ENCODE data around the gene NTN1.

Gene NTN1

GRCh38 chr17:9235346-9235745 is 214.0 kb downstream of the NTN1 start:
- TF ChIP-seq GATA2 (IDR thresholded peaks at IDR 0.05; ENCODE audit: low read depth, low read length): no peak

GRCh38 chr17:9236286-9237052 is 215.2 kb downstream of the NTN1 start:
- TF ChIP-seq GATA3 (IDR thresholded peaks at IDR 0.05; ENCODE audit: low read depth, low read length) (no peak), GATA2 (IDR thresholded peaks at IDR 0.05; ENCODE audit: low read depth, low read length) (no peak)

- TF ChIP-seq GATA2 (IDR thresholded peaks at IDR 0.05; ENCODE audit: low read depth, low read length): no peak
- no peak for TF ChIP-seq GATA3 (IDR thresholded peaks at IDR 0.05; ENCODE audit: low read depth, low read length)
Measured at GRCh38 chr17:9237053-9237410, 215.7 kb downstream of the NTN1 start.

- TF ChIP-seq GATA3 (IDR thresholded peaks at IDR 0.05; ENCODE audit: low read depth, low read length) (no peak), GATA2 (IDR thresholded peaks at IDR 0.05; ENCODE audit: low read depth, low read length) (no peak)
Measured at GRCh38 chr17:9237661-9238301, 216.5 kb downstream of the NTN1 start.

- no peak for TF ChIP-seq GATA2 (IDR thresholded peaks at IDR 0.05; ENCODE audit: low read depth, low read length)
Measured at GRCh38 chr17:9238340-9239245, 217.3 kb downstream of the NTN1 start.

GRCh38 chr17:9239246-9239792 is 218.0 kb downstream of the NTN1 start:
- TF ChIP-seq GATA2 (IDR thresholded peaks at IDR 0.05; ENCODE audit: low read depth, low read length) (no peak), GATA3 (IDR thresholded peaks at IDR 0.05; ENCODE audit: low read depth, low read length) (no peak)

GRCh38 chr17:9239793-9240658 is 218.7 kb downstream of the NTN1 start:
- TF ChIP-seq GATA3 (IDR thresholded peaks at IDR 0.05; ENCODE audit: low read depth, low read length) (no peak), GATA2 (IDR thresholded peaks at IDR 0.05; ENCODE audit: low read depth, low read length) (no peak)

- TF ChIP-seq GATA3 (IDR thresholded peaks at IDR 0.05; ENCODE audit: low read depth, low read length) (no peak), GATA2 (IDR thresholded peaks at IDR 0.05; ENCODE audit: low read depth, low read length) (no peak)
Measured at GRCh38 chr17:9240659-9241370, 219.5 kb downstream of the NTN1 start.

- TF ChIP-seq GATA2 (IDR thresholded peaks at IDR 0.05; ENCODE audit: low read depth, low read length) (no peak), GATA3 (IDR thresholded peaks at IDR 0.05; ENCODE audit: low read depth, low read length) (no peak)
Measured at GRCh38 chr17:9241371-9241712, 220.0 kb downstream of the NTN1 start.

GRCh38 chr17:9241774-9242496 is 220.6 kb downstream of the NTN1 start:
- TF ChIP-seq GATA3 (IDR thresholded peaks at IDR 0.05; ENCODE audit: low read depth, low read length) (no peak), GATA2 (IDR thresholded peaks at IDR 0.05; ENCODE audit: low read depth, low read length) (no peak)

- TF ChIP-seq GATA2 (IDR thresholded peaks at IDR 0.05; ENCODE audit: low read depth, low read length): no peak
- no peak for TF ChIP-seq GATA3 (IDR thresholded peaks at IDR 0.05; ENCODE audit: low read depth, low read length)
Measured at GRCh38 chr17:9242497-9242881, 221.2 kb downstream of the NTN1 start.

- TF ChIP-seq GATA2 (IDR thresholded peaks at IDR 0.05; ENCODE audit: low read depth, low read length): no peak
- TF ChIP-seq GATA3 (IDR thresholded peaks at IDR 0.05; ENCODE audit: low read depth, low read length): no peak
Measured at GRCh38 chr17:9242983-9243382, 221.7 kb downstream of the NTN1 start.
